AG10803 (cell line): Measurements from ENCODE around the gene DISC1.
A peak's percentile ranks its signal among the peaks of the same experiment; 100 is the strongest.
"Not testable (repeated sequence)": the region's sequence is repeated elsewhere in the genome, so short reads cannot be mapped to it uniquely, and the experiment has no call there.

Experiments used
- DNase-seq: peaks from one replicate; pipeline ENCODE4 v3.0.0; 2010; ENCODE audit warnings: low read depth
- H3K4me3 ChIP-seq: 2 replicates; pipeline ENCODE4 v1.5.1; 2011; ENCODE audit warnings: mild to moderate bottlenecking, low read length, control low read depth
- CTCF ChIP-seq: conservative IDR thresholded peaks from 2 replicates; pipeline ENCODE4 v1.5.1; 2011; ENCODE audit warnings: mild to moderate bottlenecking, low read length, control low read depth, inconsistent platforms

The DISC1 gene

DNA sequence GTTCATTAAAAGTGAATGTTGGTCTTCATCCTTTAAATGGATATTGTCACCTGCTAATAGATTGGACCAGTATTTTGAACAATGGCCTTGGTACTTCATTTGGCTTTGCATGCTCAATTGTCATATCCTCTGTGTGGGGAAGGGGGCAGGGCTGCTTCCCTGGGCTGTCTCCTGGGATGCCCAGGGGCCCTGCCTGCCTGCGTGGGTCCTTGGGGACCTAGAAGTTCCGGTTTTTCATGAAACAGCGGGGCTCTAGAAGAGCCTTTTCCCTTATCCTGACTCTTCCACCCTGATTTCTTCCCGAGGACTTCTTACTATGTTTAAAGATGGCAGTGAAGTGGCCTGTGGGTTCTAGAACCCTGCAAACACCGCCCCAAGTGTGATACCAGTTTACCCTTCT lies 97.5 kb downstream of the DISC1 start:
- DNase-seq = no peak
- no peak overlapping the region for H3K4me3 ChIP-seq
- no peak for TF ChIP-seq CTCF

GRCh38 chr1:231724876-231725647 lies 98.5 kb downstream of the DISC1 start:
- TF ChIP-seq CTCF = peak; percentile 56
- no peak overlapping the region for H3K4me3 ChIP-seq
- DNase-seq = peak; percentile 55

GRCh38 chr1:231727171-231727570 lies 100.6 kb downstream of the DISC1 start:
- TF ChIP-seq CTCF = no peak
- no peak overlapping the region for H3K4me3 ChIP-seq
- DNase-seq = peak; percentile 11

DNA sequence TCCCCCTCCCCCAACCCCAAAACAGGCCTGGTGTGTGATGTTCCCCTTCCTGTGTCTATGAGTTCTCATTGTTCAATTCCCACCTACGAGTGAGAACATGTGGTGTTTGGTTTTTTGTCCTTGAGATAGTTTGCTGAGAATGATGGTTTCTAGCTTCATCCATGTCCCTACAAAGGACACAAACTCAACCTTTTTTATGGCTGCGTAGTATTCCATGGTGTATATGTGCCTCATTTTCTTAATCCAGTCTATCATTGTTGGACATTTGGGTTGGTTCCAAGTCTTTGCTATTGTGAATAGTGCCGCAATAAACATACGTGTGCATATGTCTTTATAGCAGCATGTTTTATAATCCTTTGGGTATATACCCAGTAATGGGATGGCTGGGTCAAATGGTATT lies 102.4 kb downstream of the DISC1 start:
- not testable (repeated sequence) for H3K4me3 ChIP-seq, DNase-seq

DNA sequence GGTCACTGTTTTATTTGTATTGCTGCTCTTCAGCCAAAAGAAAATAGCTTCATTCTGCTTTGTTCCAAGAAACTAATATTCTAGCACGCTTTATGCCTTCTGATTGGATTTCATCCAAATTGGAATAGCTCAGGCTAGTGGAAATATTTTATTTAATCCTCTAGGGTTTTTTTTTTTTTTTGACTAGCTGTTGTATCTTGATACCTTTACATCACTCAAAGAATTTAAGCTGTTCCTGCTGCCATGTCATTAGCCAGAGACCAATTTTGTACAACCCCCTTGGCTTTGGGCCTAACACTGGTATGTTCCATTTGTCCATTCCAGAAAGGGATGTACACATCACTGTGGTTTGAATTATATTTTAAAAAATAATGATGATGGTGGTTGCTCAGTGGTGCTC lies 103.0 kb downstream of the DISC1 start:
- DNase-seq = peak; percentile 23
- no peak overlapping the region for H3K4me3 ChIP-seq
- TF ChIP-seq CTCF = no peak

DNA sequence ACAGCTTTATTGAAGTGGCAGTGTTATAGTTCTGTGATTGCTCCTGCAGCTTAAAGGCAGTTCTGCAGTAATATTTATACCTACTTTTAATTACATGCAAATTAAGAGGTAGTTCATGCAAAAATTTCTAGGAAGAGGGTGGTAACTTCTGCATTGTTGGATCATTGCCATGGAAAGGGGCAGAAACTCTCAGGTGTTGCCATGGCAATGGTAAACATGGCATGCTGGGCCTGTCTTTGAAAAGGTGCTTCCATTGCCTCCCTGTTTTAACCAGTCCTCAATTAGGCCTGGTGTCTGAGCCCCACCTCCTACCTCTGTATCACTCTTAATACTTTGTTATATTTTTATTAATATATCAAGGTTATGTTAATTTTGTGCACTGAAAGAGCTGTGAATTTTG lies 104.7 kb downstream of the DISC1 start:
- DNase-seq = no peak
- TF ChIP-seq CTCF = no peak

DNA sequence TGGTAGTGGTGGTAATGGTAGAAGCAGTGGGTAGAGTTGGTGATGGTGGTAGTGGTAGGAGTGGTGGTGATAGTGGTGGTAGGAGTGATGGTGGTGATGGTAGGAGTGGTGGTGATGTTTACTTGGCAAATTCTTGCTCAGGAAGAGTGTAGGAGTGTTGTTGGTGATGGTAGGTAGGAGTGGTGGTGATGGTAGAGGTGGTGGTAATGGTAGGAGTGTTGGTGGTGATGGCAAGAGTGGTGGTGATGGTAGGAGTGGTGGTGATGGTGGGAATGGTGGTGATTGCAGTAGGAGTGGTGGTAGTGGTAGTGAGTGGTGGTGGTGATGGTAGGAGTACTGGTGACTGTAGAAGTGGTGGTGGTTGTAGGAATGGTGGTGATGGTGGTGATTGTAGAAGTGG lies 106.5 kb downstream of the DISC1 start:
- TF ChIP-seq CTCF = no peak
- DNase-seq = no peak
- H3K4me3 ChIP-seq = no peak overlapping the region

More for the DNA sequence above, 104.7 kb downstream of the DISC1 start:
- H3K4me3 ChIP-seq = no peak overlapping the region
